Measurements from ENCODE around the gene SMIM8.

GRCh38 chr6:87384449-87384848, 62.1 kb downstream of the SMIM8 start:
- TF ChIP-seq CTCF (IDR thresholded peaks at IDR 0.05; ENCODE audit: borderline replicate concordance, extremely low read depth, low read length, poor library complexity, severe bottlenecking) = no peak
- TF ChIP-seq EZH2 (IDR thresholded peaks at IDR 0.05; ENCODE audit: borderline replicate concordance, low read depth, low read length, severe bottlenecking) = no peak
